GM23338 (cell line): ENCODE results near the gene SYNE1. TPM values are rescaled to one million over a fixed set of nuclear protein-coding genes. Genes with fewer than 3 reads are reported as not detected.

Experiments
- ATAC-seq: fragments of 200-7000 bp; cut with Tn5 transposase; 3 replicates; pipeline ENCODE4 v1.9.1; 2020
- DNase-seq: peaks from one replicate; pipeline ENCODE4 v3.0.0-alpha.2; 2015; ENCODE audit warnings: low spot score
- H2AFZ ChIP-seq: fragments of 200-600 bp; sonication (generic); 2 replicates; pipeline ENCODE4 v1.8.0; 2016; ENCODE audit warnings: antibody characterized with exemption, mild to moderate bottlenecking, moderate library complexity
- H3F3A ChIP-seq: fragments of 200-600 bp; sonication (generic); replicated peaks from 2 replicates; pipeline ENCODE4 v1.8.0; 2017; ENCODE audit warnings: antibody characterized with exemption, mixed run types, low read depth
- H3K27ac ChIP-seq: fragments of 200-600 bp; sonication (generic); 2 replicates; pipeline ENCODE4 v1.6.1; 2016; ENCODE audit warnings: low read depth
- H3K27me3 ChIP-seq: fragments of 200-600 bp; sonication (generic); 2 replicates; pipeline ENCODE4 v1.8.0; 2016; ENCODE audit warnings: mild to moderate bottlenecking, mixed run types, moderate library complexity; ENCODE audit not compliant: insufficient read depth
- H3K36me3 ChIP-seq: fragments of 200-600 bp; sonication (generic); 2 replicates; pipeline ENCODE4 v1.8.0; 2016; ENCODE audit warnings: mild to moderate bottlenecking; ENCODE audit not compliant: insufficient read depth
- H3K4me1 ChIP-seq: fragments of 200-600 bp; sonication (generic); 2 replicates; pipeline ENCODE4 v1.8.0; 2016; ENCODE audit warnings: mild to moderate bottlenecking, moderate library complexity; ENCODE audit not compliant: insufficient read depth
- H3K4me2 ChIP-seq: fragments of 200-600 bp; sonication (generic); 2 replicates; pipeline ENCODE4 v1.7.1; 2017; ENCODE audit warnings: mixed run types
- H3K4me3 ChIP-seq: fragments of 200-600 bp; sonication (generic); 2 replicates; pipeline ENCODE4 v1.6.1; 2016; ENCODE audit warnings: mixed run types
- H3K79me2 ChIP-seq: fragments of 200-600 bp; sonication (generic); replicated peaks from 2 replicates; pipeline ENCODE4 v1.8.0; 2017; ENCODE audit warnings: mild to moderate bottlenecking; ENCODE audit not compliant: insufficient read depth
- H3K9me2 ChIP-seq: fragments of 200-600 bp; sonication (generic); 2 replicates; pipeline ENCODE4 v1.8.0; 2017; ENCODE audit not compliant: insufficient read depth
- H4K20me1 ChIP-seq: fragments of 200-600 bp; sonication (generic); replicated peaks from 2 replicates; pipeline ENCODE4 v1.8.0; 2017; ENCODE audit warnings: mild to moderate bottlenecking; ENCODE audit not compliant: insufficient read depth
- H3K27ac Mint-ChIP-seq: 2 replicates; pipeline ENCODE4 v1.8.0; 2020; ENCODE audit warnings: inconsistent platforms, mild to moderate bottlenecking, moderate library complexity, mixed read lengths
- H3K27me3 Mint-ChIP-seq: 3 replicates; pipeline ENCODE4 v1.8.0; 2022; ENCODE audit warnings: low read depth, mild to moderate bottlenecking, moderate library complexity, mixed read lengths, inconsistent platforms; ENCODE audit not compliant: insufficient read depth, poor library complexity
- H3K36me3 Mint-ChIP-seq: 3 replicates; pipeline ENCODE4 v1.8.0; 2021; ENCODE audit warnings: low read depth, mild to moderate bottlenecking, inconsistent platforms, moderate library complexity, mixed read lengths
- H3K4me1 Mint-ChIP-seq: 3 replicates; pipeline ENCODE4 v1.8.0; 2020; ENCODE audit warnings: mild to moderate bottlenecking, inconsistent platforms, mixed read lengths
- H3K4me3 Mint-ChIP-seq: 3 replicates; pipeline ENCODE4 v1.8.0; 2021; ENCODE audit warnings: moderate library complexity, mild to moderate bottlenecking, inconsistent platforms, mixed read lengths
- H3K9me3 Mint-ChIP-seq: 3 replicates; pipeline ENCODE4 v1.8.0; 2020; ENCODE audit warnings: moderate library complexity, mild to moderate bottlenecking, inconsistent platforms, mixed read lengths
- CREB1 ChIP-seq: fragments of 250-450 bp; sonication (Bioruptor Pico); IDR thresholded peaks from 2 replicates; pipeline ENCODE4 v1.5.0; 2020; ENCODE audit warnings: low read depth, mild to moderate bottlenecking, moderate library complexity
- CTCF ChIP-seq, 2 experiments: fragments of 200-600 bp in 1 of 2; sonication (generic) in 1 of 2; conservative IDR thresholded peaks; 2 replicates each; pipeline versions ENCODE4 v1.5.1 to v1.6.1; 2016 to 2017; ENCODE audit warnings: antibody characterized with exemption in 2 of 2, low read depth in 2 of 2, mild to moderate bottlenecking in 2 of 2, moderate library complexity in 1 of 2
- ETS1 ChIP-seq: IDR thresholded peaks from 2 replicates; pipeline ENCODE4 v1.6.1; 2016; ENCODE audit warnings: antibody characterized with exemption
- EZH2 ChIP-seq: fragments of 200-600 bp; sonication (generic); IDR thresholded peaks from one replicate; pipeline ENCODE4 v1.8.0; 2017; ENCODE audit warnings: antibody characterized with exemption, mild to moderate bottlenecking, low read depth; ENCODE audit not compliant: unreplicated experiment
- EZH2phosphoT487 ChIP-seq: fragments of 200-600 bp; sonication (generic); IDR thresholded peaks from one replicate; pipeline ENCODE4 v1.8.1; 2018; ENCODE audit warnings: antibody characterized with exemption; ENCODE audit not compliant: unreplicated experiment
- JUNB ChIP-seq: IDR thresholded peaks from one replicate; pipeline ENCODE4 v1.6.1; 2016; ENCODE audit warnings: antibody characterized with exemption; ENCODE audit not compliant: unreplicated experiment
- NANOG ChIP-seq: IDR thresholded peaks from 2 replicates; pipeline ENCODE4 v1.6.1; 2016; ENCODE audit warnings: antibody characterized with exemption, borderline replicate concordance
- POLR2AphosphoS5 ChIP-seq: IDR thresholded peaks from 2 replicates; pipeline ENCODE4 v1.6.1; 2016; ENCODE audit warnings: antibody characterized with exemption, low read depth
- STAT1 ChIP-seq: IDR thresholded peaks from one replicate; pipeline ENCODE4 v1.6.1; 2016; ENCODE audit warnings: antibody characterized with exemption; ENCODE audit not compliant: unreplicated experiment
- ZNF114 ChIP-seq: fragments of 250-450 bp; sonication (Bioruptor Pico); IDR thresholded peaks from 2 replicates; pipeline ENCODE4 v1.5.0; 2020; ENCODE audit warnings: mild to moderate bottlenecking, moderate library complexity
- ZNF331 ChIP-seq: fragments of 250-450 bp; sonication (Bioruptor Pico); IDR thresholded peaks from 2 replicates; pipeline ENCODE4 v1.5.0; 2020; ENCODE audit warnings: low read depth, mild to moderate bottlenecking, moderate library complexity
- ZNF462 ChIP-seq: fragments of 250-450 bp; sonication (Bioruptor Pico); IDR thresholded peaks from 2 replicates; pipeline ENCODE4 v1.5.0; 2020; ENCODE audit warnings: mild to moderate bottlenecking, moderate library complexity
- polyA plus RNA-seq: library from polyadenylated mRNA; unstranded; fragments of >200 nt; fragmentation: Nextera tagmentation; extraction: Ambion mirVana; gene quantifications from 2 replicates; pipeline ENCODE4 v1.2.1, GENCODE V29; 2016
- total RNA-seq: library from RNA; depleted of rRNA; stranded (reverse); fragments of >200 nt; shearing (Covaris generic); gene quantifications from 2 replicates; pipeline ENCODE4 v1.2.3, GENCODE V29; 2014
- TF ChIP-seq, protein P1 (sequence below): IDR thresholded peaks from one replicate; pipeline ENCODE4 v1.6.1; 2018; ENCODE audit warnings: antibody characterized with exemption; ENCODE audit not compliant: unreplicated experiment

SYNE1 gene
- total and polyA plus RNA-seq, 2 experiments from 2014 or later, result 3.9 to 13.6 TPM

- no peaks in the 10 kb centered on the region for H4K20me1 ChIP-seq
- H3K9me2 ChIP-seq, result no peaks in the 10 kb centered on the region
- no peak for ATAC-seq
- H3K36me3 ChIP-seq, result no peaks in the 10 kb centered on the region
- no peak for DNase-seq
- H3K4me1 ChIP-seq, result no peaks in the 10 kb centered on the region
- H3K4me3 ChIP-seq, result no peak overlapping the region
- Mint-ChIP-seq H3K36me3 (no peaks in the 10 kb centered on the region), H3K27ac (no peak overlapping the region), H3K4me1 (no peaks in the 10 kb centered on the region), H3K27me3 (peaks cover 4% of the 10 kb centered on the region), H3K9me3 (no peaks in the 10 kb centered on the region), H3K4me3 (no peak overlapping the region)
- H3F3A ChIP-seq, result no peaks in the 10 kb centered on the region
- H3K4me2 ChIP-seq, result no peak overlapping the region
- H3K27ac ChIP-seq, result no peak overlapping the region
- H3K79me2 ChIP-seq, result no peaks in the 10 kb centered on the region
- TF ChIP-seq EZH2, result no peak
- TF ChIP-seq STAT1, result no peak
- no peak for TF ChIP-seq ZNF462
- TF ChIP-seq ETS1, result no peak
- TF ChIP-seq, protein P1, sequence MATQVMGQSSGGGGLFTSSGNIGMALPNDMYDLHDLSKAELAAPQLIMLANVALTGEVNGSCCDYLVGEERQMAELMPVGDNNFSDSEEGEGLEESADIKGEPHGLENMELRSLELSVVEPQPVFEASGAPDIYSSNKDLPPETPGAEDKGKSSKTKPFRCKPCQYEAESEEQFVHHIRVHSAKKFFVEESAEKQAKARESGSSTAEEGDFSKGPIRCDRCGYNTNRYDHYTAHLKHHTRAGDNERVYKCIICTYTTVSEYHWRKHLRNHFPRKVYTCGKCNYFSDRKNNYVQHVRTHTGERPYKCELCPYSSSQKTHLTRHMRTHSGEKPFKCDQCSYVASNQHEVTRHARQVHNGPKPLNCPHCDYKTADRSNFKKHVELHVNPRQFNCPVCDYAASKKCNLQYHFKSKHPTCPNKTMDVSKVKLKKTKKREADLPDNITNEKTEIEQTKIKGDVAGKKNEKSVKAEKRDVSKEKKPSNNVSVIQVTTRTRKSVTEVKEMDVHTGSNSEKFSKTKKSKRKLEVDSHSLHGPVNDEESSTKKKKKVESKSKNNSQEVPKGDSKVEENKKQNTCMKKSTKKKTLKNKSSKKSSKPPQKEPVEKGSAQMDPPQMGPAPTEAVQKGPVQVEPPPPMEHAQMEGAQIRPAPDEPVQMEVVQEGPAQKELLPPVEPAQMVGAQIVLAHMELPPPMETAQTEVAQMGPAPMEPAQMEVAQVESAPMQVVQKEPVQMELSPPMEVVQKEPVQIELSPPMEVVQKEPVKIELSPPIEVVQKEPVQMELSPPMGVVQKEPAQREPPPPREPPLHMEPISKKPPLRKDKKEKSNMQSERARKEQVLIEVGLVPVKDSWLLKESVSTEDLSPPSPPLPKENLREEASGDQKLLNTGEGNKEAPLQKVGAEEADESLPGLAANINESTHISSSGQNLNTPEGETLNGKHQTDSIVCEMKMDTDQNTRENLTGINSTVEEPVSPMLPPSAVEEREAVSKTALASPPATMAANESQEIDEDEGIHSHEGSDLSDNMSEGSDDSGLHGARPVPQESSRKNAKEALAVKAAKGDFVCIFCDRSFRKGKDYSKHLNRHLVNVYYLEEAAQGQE, result no peak
- TF ChIP-seq CREB1 (CRISPR knock-in tag), result no peak
- TF ChIP-seq ZNF331 (CRISPR knock-in tag), result no peak
- TF ChIP-seq POLR2AphosphoS5, result no peak
- TF ChIP-seq EZH2phosphoT487, result no peak
- TF ChIP-seq JUNB, result no peak
- TF ChIP-seq ZNF114 (CRISPR knock-in tag), result no peak
- no peak for TF ChIP-seq CTCF (conservative IDR thresholded peaks at IDR 0.05; ENCODE audit: low read depth in 2 of 2)
- no peak for TF ChIP-seq NANOG
- no peak overlapping the region for H2AFZ ChIP-seq
- H3K27me3 ChIP-seq, result no peaks in the 10 kb centered on the region
Observed at GRCh38 chr6:152136449-152136825, 500.7 kb downstream of the SYNE1 start.
